EH (cell line): ENCODE results near the gene IFI30.
"Not testable (repeated sequence)": the region's sequence is repeated elsewhere in the genome, so short reads cannot be mapped to it uniquely, and the experiment has no call there.

Experiments used
- DNase-seq: peaks from one replicate; pipeline ENCODE4 v3.0.0-alpha.2; 2015; ENCODE audit warnings: low read depth

Gene IFI30

DNA sequence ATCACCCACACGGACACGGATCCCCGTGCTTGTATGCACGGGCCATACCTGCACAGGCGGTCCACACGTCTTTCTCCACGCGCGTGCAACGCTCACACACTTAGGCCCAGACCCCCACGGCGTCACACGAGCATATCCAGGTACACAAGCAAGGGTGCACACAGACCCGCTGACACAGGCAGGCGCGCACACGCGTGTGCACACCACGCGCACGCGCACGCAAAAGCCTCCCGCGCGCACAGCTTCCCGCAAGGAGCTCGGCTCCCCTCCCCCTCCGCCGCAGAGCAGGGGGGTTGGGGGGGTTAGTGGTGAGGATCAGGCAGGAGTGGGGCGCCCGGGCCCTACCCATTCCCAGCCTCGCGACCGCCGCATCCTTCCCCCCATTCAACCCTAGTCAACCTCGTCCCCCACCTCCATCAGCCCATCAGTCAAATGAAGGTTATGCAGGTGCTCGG, 29.8 kb downstream of the IFI30 start:
- DNase-seq: no peak

GRCh38 chr19:18203863-18204393, 30.3 kb downstream of the IFI30 start, which contains the start of gene RAB3A:
Gene RAB3A, minus strand, starts transcription at chr19:18204042. Its CDS starts 1,302 bp downstream, at chr19:18202740.
- peak; percentile 100 for DNase-seq

DNA sequence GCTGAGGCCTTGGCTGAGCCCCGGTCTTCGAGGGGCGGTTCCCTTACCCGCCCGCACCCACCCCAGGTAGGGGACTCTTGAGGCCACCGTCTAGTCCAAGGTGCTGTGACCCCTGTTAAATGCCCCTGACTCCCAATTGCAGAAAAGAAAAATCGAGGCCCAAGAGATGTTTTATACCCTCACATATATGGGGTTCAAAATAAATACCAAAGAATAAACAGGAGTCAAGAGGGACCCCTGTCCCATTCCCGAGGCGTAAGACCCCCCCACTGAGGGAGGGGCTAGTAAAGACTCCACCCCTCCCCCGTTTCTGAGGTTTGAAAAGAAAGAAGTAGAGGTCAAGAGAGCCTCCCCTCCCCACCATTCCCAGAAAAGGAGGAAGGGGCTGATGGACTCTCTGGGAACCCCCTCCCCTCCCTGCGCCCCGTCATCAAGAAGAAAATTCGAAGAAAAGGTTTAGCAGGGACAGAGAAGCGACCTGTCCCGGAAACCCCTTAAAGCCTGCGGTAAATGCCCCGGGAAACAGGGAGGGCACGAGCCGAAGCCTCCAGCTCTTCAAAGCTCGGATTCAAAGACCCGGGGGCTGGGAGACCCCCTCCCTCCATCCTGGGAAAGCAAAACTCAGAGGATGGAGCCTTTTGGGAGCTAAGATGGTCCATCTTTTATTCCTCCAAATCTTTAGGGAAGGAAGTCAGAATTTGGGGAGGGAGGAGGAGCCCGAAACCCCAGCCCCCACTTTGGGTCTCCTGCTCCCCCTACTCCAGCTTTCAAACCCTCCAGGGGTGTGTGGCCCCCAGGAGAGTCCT, 31.0 kb downstream of the IFI30 start:
- DNase-seq: no peak

- peak; percentile 81 for DNase-seq
Observed at GRCh38 chr19:18205200-18205892, 31.7 kb downstream of the IFI30 start.

DNA sequence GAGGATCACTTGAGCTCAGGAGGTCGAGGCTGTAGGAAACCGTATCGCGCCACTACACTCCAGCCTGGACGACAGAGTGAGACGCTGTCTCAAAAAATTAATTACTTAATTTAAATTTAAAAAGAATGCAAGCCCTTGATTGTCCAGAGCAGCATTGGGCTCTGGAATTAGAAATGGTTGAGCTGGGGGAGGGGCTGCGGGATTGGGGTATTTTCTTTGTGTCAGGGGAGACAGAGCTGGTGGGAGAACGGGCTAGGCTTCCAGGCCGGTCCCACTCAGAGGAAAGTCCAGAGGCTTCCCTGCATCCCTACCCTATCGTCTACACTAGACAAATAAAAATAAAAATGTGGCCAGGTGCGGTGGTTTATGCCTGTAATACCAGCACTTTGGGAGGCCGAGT, 32.4 kb downstream of the IFI30 start:
- no peak for DNase-seq

DNA sequence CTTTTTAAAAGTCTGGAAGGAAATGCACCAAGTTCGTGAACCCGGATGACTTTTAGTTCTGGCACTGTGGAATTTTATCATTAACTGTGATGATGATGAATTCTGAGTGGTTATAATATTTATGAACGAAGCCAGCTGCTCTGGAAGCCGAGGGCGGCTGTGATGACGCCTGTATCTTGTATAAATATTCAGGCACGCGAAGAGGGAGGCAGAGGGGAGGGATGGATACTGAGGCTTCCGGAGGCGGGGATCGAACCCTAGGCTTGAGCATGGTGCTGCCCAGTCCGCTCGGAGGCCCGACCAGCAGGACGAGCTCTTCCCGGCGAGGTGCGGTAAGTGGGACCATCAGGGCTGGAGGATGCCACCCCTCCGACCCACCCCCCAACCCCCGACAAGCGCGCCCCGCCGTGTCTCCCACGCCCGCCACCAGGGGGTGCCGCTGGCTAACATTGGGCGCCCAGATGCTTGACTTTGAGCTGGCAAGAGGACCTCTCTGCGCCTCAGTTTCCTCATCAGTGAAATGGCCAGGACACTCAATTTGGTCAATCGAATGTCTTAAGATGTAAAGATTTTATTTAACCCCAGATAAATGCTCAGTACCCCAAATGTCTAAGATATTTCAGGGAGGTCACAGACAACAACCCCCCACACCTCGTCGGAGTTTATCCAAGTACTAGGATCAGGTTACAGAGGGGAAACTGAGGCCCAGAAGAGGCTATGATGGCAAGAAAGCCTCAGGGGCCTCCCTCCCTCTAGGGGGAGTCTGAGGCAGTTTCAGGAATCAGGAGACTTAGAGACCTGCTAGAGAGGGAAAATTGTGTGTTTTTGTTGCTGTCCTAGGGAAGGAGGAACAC, 34.7 kb downstream of the IFI30 start:
- DNase-seq: peak; percentile 91

DNA sequence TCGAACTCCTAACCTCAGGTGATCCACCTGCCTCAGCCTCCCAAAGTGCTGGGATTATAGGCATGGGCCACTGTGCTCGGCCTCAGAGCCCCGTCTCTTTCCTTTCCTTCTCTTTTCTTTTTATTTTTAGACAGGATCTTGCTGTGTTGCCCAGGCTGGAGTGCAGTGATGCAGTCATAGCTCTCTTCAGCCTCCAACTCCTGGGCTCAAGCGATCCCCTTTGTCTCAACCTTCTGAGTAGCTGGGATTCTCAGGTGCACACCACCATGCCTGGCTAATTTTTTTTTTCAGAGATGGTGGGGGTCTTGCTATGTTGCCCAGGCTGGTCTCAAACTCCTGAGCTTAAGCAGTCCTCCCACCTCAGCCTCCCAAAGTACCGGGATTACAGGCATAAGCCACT, 36.3 kb downstream of the IFI30 start:
- not testable (repeated sequence) for DNase-seq

DNA sequence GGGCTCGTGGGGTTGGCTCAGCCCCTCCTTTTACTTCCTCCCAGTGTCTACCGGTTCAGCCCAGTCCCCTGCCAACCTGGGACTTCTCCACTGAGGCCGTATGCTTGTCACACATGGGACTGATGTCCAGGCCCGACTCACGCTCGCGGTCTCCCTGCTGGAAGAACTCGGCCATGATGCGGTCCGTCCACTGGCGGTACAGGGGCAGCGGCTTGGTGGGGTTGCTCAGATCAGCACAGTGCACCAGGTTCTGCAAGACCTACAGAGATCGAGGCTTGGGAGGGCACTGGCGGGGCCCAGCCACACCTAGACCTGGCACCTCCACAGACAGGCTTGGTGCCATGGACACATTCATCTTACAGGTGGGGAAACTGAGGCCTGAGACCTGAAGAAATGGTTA, 38.1 kb downstream of the IFI30 start:
- no peak for DNase-seq

GRCh38 chr19:18214779-18215433, 41.3 kb downstream of the IFI30 start:
- peak; percentile 57 for DNase-seq

DNA sequence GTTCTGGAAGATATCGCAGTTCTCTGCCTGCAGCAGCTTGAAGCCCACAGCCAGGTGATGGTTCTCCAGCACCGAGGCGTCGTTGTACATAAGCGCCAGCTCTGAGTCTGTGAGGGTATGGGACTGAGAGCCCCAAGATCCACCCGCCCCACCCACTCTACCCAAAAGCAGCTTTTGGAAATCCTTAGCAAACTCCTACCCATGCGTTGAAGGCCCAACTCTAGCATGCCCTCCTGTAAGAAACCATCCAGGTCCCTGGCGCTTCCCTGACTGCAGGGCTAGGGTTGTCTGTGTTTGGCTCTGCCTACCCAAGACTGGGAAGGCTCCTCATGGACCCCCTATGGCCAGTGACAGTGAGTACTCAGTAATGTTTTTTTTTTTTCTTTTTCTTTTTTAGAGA, 43.2 kb downstream of the IFI30 start:
- no peak for DNase-seq

- DNase-seq: no peak
Observed at GRCh38 chr19:18218159-18218558, 44.5 kb downstream of the IFI30 start.

GRCh38 chr19:18218600-18218999, 45.0 kb downstream of the IFI30 start:
- DNase-seq: no peak

- no peak for DNase-seq
Observed at GRCh38 chr19:18219911-18220631, 46.5 kb downstream of the IFI30 start.

GRCh38 chr19:18220632-18221275, 47.1 kb downstream of the IFI30 start:
- DNase-seq: no peak

- no peak for DNase-seq
Observed at GRCh38 chr19:18221815-18222725, 48.5 kb downstream of the IFI30 start.

DNA sequence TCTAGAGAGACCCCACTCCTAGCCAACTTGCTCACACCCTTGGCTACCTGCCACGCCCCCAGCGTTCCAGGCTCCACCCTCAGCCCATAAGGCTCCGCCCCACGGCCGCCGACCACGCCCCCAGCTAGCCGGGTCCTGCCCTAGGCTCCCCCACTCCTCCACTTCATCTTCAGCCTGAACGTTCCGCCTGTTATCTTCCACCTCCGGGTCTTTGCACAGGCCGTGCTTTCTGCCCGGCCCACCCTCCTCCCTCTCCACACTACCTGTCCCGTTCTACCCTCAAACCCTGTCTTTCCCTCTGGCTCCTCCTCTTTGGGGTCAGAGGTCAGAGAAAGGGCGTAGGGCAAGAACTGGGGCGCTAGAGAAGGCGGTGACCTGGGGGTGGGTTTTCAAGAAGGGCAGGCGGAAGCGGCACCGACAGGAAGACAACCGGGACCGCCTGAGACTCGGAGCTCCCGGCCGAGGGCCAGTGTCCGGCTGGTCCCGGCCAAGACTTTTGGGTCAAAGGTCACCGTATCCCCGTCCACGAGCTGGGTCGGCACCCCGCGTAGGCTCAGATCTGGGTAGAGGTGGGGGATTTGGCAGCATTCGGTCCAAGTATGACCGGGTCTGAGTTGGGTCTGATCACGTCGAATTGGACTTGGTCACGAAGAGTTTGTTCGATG, 50.4 kb downstream of the IFI30 start:
- no peak for DNase-seq

DNA sequence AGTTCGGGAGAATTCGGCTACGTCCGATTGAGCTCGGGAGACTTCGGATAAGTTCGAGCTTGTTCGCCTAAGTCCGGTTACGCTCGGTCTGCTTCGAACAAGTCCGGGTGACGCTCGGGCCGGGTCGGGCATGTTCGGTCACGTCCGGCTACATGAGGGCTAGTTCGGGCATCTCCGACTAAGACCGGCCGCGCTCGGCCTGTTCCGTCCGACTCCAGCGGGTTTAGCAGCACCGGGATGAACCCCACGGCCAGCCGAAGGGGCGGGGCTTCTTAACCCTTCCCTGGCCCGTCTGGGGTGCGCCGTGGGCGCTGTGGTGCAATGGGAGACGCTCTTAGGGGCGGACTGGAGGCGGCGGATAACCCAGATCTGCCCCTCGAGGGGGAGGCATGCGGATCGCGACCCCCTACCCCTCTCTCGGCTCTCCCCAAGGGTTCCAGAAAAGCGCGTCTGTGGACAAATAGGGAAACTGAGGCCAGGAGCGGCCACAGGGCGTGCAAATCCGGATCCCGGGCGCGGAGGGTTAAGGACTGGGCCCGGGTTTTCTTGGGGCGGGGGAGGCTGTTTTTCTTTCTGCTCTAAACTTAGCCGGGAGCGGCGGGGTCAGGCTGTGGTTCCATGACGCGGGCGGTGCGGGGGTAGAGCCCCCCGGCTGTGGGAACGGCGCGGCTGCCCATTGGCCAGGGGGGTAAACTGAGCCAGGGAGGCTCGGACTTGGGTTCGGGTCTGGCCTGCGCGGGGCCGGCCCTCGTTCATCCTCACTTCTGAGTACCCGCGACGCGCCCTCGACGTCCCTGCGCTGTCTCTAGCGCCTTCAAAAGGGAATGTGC, 51.1 kb downstream of the IFI30 start:
- peak; percentile 97 for DNase-seq

DNA sequence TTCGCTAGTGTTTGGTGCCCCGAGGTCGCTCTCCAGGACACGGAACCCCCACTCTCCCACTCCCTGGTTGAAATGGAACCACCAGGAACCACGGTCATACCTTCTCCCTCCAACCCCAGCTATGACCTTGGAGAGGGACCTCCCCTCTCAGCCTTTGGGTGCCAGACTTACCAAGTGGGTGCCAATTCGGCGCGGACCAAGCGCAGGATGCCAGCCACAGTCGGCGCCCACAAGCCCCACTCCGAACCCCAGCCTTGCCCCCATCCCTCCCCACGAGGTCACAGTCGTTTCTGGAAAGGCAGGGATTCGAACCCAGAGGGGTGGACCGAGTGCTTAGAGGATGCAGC, 51.7 kb downstream of the IFI30 start:
- no peak for DNase-seq
